Inferior parietal cortex (tissue), 1 donor: ENCODE results near the gene MAP3K5.
"Not testable (repeated sequence)": the region's sequence is repeated elsewhere in the genome, so short reads cannot be mapped to it uniquely, and the experiment has no call there.

Experiments used
- DNase-seq: peaks from one replicate; pipeline ENCODE4 v3.0.0-alpha.2; 2016; ENCODE audit errors: extremely low spot score

Gene MAP3K5

DNA sequence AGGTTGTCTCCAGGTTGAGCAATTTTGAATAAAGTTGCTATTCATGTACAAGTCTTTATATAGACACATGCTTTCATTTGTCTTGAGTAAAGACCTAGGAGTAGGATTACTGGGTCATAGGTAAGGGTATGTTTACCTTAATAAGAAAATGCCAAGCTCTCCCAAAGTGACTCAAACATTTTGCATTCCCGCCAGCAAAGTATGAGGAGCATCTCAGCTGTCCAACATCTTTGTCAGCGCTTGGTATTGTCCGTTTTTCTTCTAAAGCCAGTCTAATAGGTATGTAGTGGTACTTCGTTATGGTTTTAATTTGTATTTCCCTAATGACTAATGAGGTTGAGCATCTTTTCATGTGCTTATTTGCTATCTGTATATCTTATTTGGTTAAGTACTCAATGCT lies 67.2 kb downstream of the MAP3K5 start:
- no peak for DNase-seq

DNA sequence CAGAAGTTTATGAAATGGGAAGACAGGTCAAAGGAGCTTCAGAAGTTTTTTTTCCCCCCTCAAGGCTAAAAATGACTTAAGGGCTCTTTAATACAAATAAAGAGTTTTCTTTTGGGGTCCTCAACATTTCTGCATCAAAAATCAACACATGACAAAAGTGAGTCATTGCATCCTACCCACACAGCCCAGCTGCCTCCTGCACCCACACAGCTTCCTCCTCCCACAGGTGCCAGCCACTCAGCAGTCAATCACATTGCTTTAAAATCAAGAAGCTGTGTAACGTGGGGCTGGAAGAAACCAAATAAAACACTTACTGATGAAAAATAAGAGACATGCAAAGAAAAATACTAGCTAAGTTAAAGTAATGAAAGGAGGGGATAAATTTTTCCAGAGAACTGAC lies 68.5 kb downstream of the MAP3K5 start:
- DNase-seq, result no peak

DNA sequence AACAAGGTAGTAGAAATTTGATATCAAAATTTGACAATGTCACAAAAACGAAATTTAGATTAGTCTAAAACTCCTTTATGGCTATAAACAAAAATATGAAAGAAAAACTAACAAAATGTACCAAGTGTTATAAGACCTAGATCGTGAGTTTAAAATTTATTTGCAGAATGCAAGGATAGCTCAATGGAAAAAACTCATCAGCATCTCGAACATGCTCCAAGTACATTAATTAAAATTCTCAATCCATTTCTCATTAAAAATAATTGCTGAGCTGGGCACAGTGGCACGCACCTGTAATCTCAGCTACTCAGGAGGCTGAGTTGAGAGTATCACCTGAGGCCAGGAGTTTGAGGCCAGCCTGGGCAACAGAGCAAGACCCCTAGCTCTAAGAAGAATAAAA lies 70.8 kb downstream of the MAP3K5 start:
- DNase-seq, result no peak

DNA sequence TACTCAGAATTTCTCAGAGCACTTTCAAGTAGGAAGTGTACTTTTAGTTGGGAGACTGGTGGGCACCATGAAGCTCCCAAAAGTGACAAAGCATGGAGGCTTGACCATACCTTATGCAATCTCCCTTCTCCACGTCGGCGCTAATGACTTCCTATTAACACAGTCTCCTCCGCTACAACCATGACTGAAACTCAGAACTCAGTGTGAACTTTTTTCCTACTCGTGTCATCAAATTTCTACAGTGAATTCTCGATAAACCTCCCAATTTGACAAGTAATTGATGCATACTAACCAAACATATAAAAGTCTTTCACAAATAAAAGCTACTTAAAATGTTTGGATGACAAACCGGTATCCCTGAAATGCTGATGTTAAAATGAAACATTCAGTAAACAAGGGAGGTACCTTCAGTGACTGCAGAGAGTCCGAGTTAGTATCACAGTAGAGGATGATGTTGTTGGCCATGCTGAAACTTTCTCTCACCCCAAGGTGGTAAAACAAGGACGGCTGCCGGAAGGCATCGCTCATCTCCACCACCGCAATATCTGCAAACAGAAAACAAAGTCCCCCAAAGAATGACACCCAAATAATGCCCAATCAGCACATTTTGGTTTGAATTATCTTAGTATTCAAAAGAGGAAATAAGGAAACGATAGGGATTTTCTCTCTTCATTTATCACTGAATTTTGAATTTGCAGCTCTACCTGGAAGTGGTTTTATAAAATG lies 72.1 kb downstream of the MAP3K5 start:
- DNase-seq, result no peak

DNA sequence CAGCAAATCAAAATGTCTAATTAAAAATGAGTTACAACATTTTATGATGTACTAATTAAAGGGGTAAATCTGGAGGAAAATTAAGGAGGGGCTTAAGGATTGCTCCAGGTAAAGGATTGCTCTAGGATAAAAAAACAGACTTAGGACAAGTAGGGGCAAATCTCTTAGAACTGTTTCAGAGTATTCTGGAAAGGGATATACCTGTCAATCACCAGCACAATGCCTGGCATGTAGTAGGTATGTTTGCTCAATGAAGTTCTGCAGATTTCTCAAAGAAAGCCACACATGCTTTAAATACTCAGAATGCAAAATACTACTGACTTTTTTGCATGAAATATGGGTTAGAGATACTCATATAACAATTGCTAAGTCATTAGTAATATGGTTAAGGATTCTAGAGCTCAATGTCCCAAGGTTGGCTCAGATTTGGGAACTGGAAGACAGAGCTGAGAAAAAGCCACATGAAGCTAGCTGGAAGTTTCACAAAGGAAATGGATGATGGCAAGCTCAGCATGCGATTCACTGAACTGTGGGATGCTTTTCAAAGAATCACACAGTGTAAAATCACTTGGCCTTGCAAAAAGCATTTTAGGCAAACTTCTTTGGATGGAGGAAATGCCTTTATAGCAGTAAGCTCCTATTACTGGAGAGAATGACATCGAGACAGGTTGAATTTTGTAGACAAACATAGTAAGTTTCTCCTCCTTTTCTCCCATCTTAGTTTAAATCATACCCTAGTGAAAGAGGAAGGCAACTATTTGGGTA lies 72.8 kb downstream of the MAP3K5 start:
- peak; percentile 66 for DNase-seq

DNA sequence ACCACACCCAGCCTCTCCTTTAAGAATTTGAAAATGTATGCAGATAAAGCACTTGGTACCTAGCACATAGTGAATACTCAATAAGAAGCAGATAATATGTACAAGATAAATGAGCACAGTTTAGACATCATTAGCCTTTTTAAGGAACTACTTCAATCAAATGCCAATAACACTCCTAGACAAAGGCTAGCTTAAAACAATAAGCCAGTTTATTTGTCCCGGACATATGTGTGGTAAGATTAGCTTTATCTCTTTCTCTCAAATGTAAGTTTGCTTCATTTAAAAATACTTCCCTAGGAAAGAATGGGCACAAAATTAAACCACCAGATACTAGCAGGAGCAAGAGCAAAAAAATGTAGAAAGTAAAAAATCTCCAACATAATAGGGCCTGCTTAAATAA lies 73.8 kb downstream of the MAP3K5 start:
- no peak for DNase-seq

DNA sequence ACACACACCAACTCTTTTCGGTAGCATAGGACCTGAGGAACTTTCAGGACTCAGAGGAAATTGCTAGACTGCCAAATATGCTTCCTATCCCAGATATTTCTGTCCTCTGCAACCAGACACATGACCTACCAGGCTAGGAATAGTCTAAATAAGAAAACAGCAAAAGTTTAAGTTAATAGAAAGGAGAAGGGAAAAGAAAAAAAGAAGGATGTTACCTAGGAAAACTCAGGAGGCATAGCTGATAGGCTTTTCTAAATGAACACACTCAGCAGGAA lies 74.6 kb downstream of the MAP3K5 start:
- DNase-seq, result no peak

DNA sequence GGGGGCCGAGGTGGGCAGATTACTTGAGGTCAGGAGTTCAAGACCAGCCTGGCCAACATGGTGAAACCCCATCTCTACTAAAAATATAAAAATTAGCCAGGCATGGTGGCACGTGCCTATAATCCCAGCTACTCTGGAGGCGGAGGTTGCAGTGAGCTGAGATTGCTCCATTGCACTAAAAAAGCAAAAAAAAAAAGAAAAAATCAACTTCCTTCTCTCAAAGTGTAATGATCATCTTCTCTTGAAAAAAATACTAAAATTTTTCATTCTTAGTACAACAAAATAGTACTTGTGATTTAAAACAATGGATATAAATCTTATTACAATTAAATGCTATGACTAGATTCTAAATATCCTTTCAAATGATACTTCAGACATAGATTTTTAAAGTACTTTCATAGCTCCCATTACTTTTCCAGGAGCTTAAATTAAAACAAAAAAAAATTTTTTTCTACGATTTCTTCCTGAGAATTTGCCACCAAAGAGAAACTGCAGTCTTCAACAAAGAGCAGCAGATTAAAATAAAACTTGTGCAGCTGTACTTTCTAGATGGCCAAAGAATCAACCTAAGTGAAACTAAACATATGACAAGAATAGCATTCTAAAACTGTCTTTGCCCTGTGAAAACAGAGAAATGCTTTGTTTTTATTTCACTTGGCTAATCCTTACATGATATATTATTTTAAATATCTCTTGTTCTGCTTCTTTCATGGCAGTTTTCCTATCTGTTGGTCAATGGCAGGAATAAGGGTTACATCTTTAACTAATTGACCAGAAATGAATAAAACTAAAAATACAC lies 75.2 kb downstream of the MAP3K5 start:
- DNase-seq, result no peak

DNA sequence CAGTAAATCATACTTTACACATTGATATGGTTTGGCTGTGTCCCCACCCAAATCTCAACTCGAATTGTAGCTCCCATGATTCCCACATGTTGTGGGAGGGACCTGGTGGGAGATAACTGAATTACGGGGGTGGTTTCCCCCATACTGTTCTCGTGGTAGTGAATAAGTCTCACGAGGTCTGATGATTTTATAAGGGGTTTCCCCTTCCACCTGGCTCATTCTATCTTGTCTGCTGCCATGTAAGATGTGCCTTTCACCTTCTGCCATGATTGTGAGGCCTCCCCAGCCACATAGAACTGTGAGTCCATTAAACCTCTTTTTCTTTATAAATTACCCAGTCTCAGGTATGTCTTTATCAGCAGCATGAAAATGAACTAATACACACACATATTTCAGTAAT lies 79.6 kb downstream of the MAP3K5 start:
- DNase-seq, result not testable (repeated sequence)

DNA sequence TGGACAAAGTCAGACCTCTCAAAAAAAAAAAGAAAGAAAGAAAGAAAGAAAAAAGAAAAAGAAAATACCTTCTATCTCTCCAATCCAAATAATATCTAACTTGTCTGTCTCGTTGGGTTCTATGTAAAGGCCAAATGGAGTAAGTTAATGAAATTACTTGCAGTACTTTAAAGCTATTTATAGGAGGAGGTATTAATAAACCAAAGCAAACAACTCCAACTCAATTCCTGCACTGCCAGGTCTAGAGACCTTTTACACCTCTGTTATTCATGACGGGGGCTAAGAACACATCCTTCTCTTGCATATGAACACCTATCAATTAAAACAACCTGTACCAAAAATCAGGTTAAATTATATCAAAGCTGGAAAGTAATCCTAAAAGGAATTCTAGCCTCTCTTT lies 80.6 kb downstream of the MAP3K5 start:
- no peak for DNase-seq

DNA sequence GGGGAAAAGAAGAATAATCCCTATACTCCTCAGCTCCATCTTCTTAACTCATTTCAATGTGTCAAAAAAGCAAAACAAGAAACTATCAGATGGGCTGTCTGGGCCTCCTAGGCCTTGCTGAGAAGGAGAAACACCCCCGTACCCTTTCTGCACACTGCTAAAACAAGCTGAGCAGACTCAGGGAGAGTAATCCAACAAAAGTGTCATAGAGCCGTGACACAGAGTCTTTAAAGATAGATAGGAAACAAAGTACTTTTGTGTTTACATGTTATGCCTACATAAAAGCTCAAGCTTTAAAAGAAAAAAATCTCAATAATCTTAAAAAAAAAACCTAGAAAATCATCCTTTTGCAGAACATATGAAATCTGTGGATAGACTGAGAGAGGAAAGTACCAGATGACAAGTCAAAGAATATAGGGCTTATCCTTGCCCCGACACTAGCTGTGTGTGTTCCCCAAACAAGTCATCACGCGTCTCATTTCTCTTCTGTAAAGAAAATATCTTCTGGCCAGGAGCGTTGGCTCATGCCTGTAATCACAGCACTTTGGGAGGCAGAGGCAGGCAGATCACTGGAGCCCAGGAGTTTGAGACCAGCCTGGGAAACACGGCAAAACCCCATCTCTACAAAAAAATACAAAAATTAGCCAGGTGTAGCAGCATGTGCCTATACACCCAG lies 81.3 kb downstream of the MAP3K5 start:
- DNase-seq, result no peak

DNA sequence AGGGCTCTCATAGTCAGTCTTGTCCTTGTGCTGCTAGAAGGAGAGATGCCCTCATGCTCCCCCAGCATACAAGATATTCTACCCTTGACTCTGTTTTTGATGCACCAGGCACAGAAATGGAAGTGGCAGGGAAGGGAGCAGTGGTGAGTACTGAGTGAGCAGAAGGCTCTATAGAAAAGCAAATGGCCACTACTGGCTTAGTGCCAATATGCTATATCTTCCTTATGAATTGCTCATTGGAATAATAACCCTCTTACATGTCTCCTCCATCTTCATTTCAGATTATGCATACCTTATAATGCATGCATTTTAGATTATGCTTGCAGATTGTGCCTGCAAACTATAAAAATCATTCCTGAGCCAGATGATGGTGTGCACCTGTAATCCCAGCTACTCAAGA lies 82.8 kb downstream of the MAP3K5 start:
- no peak for DNase-seq

DNA sequence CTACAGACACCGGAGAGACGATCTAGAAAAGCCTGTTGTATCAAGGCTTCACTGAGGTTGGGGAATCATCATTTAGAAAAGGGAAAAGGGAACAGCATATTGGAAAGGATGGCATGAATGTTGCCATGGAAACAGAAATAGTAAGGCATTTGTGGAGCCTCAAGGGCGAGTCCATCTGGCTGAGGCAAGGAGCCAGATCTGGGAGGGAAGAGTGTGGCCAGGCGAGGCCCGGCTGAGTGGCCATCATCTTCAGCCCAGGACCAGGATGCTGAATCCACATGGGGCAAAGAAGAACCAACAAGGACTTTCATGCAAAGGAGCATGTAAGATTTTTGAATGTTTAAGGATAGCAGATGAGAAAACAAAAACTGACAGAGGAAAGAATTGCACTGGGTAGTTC lies 85.8 kb downstream of the MAP3K5 start:
- peak; percentile 36 for DNase-seq

DNA sequence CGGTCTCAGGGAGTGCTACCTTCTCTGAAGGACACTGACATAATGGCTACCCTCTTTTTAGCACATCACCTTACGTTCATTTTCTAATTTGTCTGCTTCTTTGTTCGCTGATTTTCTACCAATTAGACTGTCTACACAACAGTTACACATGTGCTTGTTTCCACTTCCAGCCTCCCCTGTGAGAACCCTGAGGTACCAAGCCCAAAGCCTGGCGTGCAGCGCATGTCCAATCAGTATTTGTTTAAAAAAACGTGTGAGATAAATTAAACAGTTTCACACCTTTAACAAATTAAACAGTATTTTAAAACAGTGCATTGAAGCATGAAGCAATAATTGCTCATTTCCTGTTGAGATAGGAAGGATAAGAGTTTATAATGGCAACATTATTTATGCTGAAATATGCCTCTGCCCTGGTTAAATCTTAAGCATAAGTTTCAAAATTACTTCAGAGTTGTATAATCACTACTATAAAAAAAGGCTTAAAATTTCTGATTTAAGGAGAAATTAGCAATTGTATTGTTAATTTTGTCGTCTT lies 88.9 kb downstream of the MAP3K5 start:
- DNase-seq, result no peak

DNA sequence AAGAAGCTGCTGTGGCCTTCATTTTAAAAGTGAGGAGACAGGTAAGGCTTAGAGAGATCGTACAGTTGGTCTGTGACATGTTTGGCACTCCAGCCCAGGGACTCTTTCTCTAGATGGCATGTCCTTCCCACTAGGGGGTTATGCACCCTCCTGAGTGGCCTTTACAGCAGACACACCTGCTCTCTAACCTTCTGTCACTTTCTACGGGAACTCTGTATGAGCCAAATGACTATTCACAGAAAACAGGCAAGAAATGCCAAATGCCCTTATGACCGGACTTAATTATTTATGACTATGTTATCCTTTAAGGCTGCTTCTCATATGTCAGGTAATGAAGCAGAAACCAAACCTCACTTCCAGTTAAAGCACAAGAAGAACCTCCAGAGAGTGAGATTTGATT lies 91.2 kb downstream of the MAP3K5 start:
- DNase-seq, result no peak

DNA sequence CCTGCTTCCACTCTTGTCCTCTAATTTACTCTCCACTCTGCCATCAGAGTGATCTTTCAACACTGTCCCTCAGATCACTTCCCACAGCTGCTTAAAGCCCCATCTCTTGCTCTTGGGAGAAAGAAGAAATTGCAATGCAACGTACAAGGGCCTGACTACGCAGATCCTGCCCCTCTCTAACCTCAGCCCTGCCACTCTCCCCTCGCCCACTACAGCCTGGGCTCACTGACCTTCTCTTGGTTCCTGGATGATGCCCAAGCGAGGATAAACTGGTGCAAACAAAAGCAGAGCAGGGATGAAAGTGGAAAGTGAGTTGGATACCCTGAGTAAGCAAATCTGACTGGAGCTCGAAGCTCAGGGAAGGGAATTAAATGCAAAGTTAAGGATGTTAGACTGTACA lies 92.9 kb downstream of the MAP3K5 start:
- no peak for DNase-seq

DNA sequence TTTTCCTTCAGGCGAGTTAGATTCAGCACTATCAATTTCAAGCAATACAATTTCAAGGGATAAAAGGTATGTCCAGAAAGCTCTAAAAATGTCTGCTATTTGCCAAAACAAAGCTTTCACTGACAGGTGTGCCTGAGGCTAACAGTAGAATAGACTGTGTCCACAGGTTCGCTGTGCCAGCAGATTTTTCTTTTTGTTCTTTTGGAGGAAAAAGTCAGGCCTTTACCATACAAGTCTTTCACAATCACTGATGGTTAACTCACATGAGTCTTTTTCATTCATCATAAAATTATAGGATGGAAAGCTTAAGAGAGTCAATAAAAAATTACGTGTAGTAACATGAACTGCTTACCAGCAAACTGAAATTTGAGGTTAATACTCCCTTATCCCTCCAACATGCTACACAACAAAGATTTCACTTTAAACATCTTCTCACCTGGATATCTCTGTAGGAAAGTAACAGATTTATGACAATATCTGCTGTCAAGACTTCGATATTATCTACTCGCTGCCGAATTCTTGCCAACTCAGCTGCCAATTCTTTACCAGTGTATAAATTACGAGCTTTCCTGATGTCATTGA lies 95.4 kb downstream of the MAP3K5 start:
- DNase-seq, result no peak

DNA sequence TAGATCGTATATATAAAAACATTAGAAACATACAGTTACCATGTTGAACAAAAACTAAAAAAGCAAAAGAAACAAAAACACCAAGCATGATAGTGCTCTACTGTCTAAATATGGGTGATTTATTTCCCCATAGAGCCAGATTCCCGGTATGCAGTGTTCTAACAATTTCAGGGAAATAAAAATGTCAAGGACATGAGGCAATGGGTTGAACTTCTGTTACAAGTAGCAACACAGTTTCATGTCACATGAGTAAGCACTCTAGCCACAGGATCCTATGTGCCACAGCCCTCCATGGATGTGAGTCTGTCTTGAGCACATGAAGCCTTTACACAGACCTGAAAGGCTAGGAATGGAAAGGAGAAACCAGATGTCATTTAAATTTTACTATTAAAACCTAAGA lies 96.0 kb downstream of the MAP3K5 start:
- no peak for DNase-seq

DNA sequence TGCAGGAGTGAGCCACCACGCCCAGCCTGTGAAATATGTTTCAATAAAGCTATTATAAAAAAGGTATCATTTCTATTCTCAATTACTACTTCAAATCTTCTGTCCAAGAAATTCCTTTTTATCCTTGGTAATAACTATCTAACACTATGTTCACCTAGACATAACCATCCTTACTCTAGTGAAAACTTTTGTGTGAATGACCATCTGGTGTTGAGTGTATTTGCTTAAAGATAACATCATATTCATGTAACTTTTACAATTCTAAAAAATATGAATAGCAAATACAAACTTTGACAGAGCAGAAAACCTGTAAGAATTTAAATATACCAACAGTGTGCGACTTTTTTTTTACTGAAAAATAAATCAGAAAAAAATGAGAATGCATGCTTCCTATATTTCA lies 96.9 kb downstream of the MAP3K5 start:
- DNase-seq, result no peak

DNA sequence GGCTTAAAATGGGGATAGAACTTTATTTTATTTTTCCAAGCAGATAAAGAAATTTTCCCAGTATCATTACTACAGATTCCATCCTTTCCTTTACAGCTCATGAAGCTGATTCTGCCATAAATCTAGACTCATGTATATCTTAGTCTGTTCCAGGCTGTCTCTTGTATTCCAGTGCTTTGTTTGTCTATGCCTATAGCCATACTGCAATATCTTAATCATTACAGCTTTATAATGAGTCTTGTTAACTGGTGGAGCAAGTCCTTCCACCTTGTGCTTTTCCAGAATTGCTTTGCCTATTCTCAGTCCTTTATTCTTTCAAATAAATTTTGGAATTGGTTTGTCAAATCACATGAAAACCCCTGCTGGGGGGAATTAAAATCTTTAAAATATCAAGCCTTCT lies 99.2 kb downstream of the MAP3K5 start:
- no peak for DNase-seq

DNA sequence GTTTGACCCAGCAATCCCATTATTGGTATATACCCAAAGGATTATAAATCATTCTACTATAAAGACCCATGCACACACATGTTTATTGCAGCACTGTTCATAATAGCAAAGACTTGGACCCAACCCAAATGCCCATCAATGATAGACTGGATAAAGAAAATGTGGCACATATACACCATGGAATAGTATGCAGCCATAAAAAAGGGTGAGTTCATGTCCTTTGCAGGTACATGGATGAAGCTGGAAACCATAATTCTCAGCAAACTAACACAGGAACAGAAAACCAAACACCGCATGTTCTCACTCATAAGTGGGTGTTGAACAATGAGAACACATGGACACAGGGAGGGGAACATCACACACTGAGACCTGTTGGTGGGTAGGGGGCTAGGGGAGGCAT lies 104.4 kb downstream of the MAP3K5 start:
- not testable (repeated sequence) for DNase-seq
